GM21390 (cell line): Measurements from ENCODE around the gene JAKMIP3.

ENCODE experiments used
- ATAC-seq: cut with Tn5 transposase; IDR thresholded peaks from one replicate; pipeline ENCODE4 v1.9.1; 2021; ENCODE audit not compliant: unreplicated experiment

The JAKMIP3 gene

GRCh38 chr10:132109341-132110110, 43.8 kb downstream of the JAKMIP3 start:
- no peak for ATAC-seq

GRCh38 chr10:132110111-132110521, 44.4 kb downstream of the JAKMIP3 start:
- ATAC-seq: no peak

GRCh38 chr10:132110713-132111112, 45.0 kb downstream of the JAKMIP3 start:
- no peak for ATAC-seq

- ATAC-seq: no peak
These were observed 45.5 kb downstream of the JAKMIP3 start for GRCh38 chr10:132111121-132111731.

- ATAC-seq: no peak
These were observed 46.2 kb downstream of the JAKMIP3 start for GRCh38 chr10:132111871-132112341.

- ATAC-seq: no peak
These were observed 46.9 kb downstream of the JAKMIP3 start for GRCh38 chr10:132112611-132113010.

GRCh38 chr10:132113206-132113605, 47.5 kb downstream of the JAKMIP3 start:
- ATAC-seq: no peak

GRCh38 chr10:132113766-132114365, 48.1 kb downstream of the JAKMIP3 start:
- ATAC-seq: no peak

- ATAC-seq: no peak
These were observed 49.3 kb downstream of the JAKMIP3 start for GRCh38 chr10:132114953-132115520.
